ENCODE measurements around the gene CEP57.
"Not testable (repeated sequence)": the region's sequence is repeated elsewhere in the genome, so short reads cannot be mapped to it uniquely, and the experiment has no call there.

The CEP57 gene

GRCh38 chr11:95867105-95867504, 76.8 kb downstream of the CEP57 start:
- DNase-seq = no peak

GRCh38 chr11:95870877-95871276, 80.6 kb downstream of the CEP57 start:
- DNase-seq = not testable (repeated sequence)

- peak; percentile 18 for DNase-seq
Measured at GRCh38 chr11:95877291-95877690, 87.0 kb downstream of the CEP57 start.
